Stimulated activated CD8-positive, alpha-beta memory T cell treated with anti-CD3 and anti-CD28 coated beads, Interleukin-15, amount 100 ng/mL, for 4 hours (primary cell): ENCODE data around the gene EIF2B5.
"Not testable (repeated sequence)": the region's sequence is repeated elsewhere in the genome, so short reads cannot be mapped to it uniquely, and the experiment has no call there.

ENCODE experiments used
- DNase-seq, 2 donors: peaks; one replicate each; pipeline ENCODE4 v3.0.0-alpha.2; 2020; ENCODE audit warnings: low read depth in 2 of 2

The EIF2B5 gene

GRCh38 chr3:184135149-184135910 is at the start of gene EIF2B5:
EIF2B5 (plus strand) TSS chr3:184135358; CDS start chr3:184135386, 28 bp downstream.
- peak; percentile 73 for DNase-seq

- DNase-seq = no peak
Observed at GRCh38 chr3:184085389-184085852, 49.7 kb upstream of the EIF2B5 start.

DNA sequence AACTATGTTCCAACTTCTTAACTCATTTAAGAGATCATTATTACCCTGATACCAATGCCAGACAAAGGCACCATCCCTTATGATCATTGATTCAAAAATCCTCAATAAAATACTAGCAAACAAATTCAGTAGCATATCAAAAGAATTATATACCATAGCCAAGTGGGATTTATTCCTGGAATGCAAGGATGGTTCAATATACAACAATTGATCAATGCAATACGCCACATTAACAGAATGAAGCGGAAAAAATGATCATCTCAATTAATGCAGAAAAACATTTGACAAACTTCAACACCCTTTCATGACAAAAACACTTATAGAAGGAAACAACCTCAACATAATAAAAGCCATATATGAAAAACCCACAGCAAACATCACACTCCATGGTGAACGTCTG is 43.0 kb upstream of the EIF2B5 start:
- no peak for DNase-seq

DNA sequence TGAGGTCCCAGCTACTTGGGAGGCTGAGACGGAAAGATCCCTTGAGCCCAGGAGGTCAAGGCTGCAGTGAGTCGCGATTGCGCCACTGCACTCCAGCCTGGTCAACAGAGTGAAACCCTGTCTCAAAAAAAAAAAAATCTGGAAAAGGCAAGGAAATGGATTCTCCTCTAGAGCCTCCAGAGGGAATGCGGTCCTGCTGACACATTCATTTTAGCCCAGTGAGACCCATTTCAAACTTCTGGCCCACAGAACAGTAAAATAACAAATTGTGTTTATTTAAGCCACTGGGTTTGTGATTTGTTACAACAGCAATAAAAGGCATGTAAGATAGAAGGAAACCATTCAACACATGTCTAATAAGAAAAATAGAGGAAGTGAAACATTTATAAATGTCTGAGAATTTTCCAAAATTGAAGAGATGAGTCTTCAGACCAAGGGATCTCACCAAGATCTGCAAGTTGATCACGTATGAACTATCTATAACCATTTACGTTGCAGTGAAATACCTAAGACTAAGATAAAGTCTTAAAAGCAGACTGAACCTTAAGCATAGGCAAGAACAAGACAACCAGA is 38.3 kb upstream of the EIF2B5 start, which contains the start of gene HTR3E:
TSS of gene HTR3E (plus strand) at position 254 of the 573 bp plus-strand sequence. CDS start 466 bp downstream, outside the sequence.
- no peak for DNase-seq

DNA sequence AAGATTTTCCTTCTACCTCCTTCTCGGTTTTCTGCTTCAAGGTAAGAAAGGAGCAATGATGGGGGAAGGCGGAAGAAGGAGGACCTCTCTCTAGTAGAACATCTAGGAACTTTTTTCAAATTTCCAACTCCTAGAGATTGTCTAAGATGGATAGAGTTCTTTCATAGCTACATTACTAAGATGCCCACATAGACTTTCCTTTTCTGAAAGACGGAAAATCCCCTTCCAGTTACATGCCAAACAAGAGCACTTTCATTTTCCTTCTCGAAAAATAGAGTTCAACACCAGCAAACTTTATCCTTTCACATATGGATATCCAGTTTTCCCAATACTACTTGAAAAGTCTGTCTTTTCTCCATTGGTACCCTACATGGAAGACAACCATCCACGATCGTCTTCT is 37.6 kb upstream of the EIF2B5 start:
- DNase-seq = no peak

DNA sequence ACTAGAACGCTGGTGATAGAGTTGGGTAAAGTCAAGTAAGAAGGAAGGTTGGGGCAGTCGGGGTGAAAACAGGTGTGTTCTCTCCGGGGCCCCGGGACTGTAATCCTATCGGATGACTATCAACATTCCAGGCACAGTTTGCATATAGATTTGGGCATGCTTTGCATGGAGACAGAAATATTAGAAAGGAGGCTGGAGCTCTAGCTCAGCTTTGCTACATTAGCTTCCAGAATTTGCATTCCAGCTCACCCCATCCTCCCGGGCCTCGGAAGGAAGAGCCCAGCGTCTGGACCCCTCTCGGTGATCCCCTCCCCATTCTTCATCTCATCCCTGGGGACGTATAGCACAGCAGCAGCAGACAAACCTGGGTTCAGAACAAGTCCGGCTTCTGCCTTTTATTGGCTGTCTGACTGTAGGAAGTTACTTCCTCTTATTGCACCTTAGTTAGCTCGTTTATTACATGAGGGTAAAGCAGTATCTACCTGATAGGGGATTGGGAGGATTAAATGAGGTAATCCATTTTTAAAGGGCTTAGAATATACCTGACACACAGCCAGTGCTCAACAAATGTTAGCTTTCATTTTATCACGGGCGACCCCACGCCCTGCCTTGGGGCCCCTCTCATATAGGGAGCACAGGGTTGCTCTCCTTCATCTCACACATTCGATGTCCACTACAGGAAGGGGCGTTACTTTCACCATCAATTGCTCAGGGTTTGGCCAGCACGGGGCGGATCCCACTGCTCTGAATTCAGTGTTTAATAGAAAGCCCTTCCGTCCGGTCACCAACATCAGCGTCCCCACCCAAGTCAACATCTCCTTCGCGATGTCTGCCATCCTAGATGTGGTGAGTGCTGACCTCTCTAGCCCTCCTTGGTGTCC is 35.1 kb upstream of the EIF2B5 start:
- DNase-seq = no peak

GRCh38 chr3:184110316-184110725 is 24.8 kb upstream of the EIF2B5 start:
- DNase-seq = no peak

- no peak for DNase-seq
Observed at GRCh38 chr3:184116017-184116416, 19.1 kb upstream of the EIF2B5 start.

GRCh38 chr3:184117636-184118035 is 17.5 kb upstream of the EIF2B5 start:
- no peak for DNase-seq

DNA sequence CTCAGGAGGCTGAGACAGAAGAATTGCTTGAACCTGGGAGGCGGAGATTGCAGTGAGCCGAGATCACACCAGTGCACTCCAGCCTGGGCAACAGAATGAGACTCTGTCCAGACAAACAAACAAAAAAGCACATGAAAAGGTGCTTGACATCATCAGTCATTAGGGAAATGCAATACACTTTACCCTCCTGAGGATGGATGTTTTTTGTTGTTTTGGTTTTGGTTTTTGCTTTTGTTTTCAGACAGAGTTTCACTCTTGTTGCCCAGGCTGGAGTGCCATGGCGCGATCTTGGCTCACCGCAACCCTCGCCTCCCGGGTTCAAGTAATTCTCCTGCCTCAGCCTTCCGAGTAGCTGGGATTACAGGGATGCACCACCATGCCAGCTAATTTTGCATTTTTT is 14.1 kb upstream of the EIF2B5 start:
- DNase-seq = not testable (repeated sequence)

DNA sequence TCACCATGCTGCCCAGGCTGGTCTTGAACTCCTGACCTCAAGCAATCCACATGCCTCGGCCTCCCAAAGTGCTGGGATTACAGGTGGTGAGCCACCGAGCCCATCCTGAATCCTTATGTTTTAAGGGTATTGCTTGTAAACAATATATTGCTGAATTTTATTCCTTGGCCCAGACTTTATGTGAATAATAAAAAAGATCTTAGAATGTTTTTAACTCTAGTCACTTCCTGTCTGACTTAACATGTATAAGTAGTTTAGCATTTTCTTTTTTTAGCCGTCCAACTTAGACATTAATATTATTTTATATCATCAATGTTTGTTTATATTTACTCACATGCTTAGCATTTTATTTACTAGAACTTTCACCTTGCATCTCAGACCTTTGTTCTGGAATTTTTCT is 9.2 kb upstream of the EIF2B5 start:
- no peak for DNase-seq

GRCh38 chr3:184129012-184129411 is 6.1 kb upstream of the EIF2B5 start:
- no peak for DNase-seq

DNA sequence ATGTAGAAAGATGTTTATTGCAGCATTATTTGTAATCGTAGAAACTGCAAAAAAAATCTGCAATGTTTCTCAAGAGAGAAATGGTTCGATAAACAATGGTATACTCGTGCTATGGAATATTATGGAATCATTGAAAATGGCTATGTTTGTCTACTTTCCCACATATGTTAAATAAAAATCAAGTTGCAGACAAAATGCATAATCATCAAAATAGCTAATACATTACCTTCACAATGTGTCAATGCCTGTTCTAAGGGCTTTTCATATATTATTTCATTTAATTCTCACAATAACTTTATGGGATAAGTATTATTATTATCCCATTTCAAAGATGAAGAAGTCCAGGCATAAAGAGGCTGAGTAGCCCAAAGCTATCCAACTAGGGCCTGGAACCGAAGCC is 2.2 kb upstream of the EIF2B5 start:
- no peak for DNase-seq

- peak in 1 of 2 donors; percentile 26 for DNase-seq
Observed at GRCh38 chr3:184133840-184134745, 1.1 kb upstream of the EIF2B5 start.

GRCh38 chr3:184134746-184135148 is 411 bp upstream of the EIF2B5 start:
- DNase-seq = no peak

DNA sequence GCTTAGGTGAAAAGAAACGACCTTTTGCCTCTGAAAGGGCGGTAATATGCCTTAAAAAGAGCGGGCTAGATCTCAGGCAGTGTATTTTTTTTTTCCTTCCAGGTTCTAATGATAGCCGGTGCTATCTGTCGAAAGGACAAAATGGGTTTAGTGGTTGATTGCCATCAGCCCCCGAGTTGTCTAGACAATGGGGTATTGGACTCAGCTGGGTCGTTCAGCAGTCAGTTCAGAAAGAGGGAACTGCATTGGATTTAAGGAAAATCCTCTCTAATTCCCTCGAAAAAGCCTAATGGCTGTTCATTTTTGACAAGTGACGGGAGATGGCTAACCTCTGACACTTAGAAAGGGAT is 728 bp downstream of the EIF2B5 start:
- no peak for DNase-seq

DNA sequence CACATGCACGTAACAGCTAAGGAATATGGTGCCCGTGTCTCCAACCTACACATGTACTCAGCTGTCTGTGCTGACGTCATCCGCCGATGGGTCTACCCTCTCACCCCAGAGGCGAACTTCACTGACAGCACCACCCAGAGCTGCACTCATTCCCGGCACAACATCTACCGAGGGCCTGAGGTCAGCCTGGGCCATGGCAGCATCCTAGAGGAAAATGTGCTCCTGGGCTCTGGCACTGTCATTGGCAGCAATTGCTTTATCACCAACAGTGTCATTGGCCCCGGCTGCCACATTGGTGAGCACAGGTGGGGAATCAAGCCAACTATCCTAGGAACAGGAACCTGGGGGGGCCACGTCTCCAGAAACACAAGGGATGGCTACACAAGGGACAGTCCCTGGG is 5.3 kb downstream of the EIF2B5 start:
- DNase-seq = no peak

- DNase-seq = no peak
Observed at GRCh38 chr3:184142199-184142598, 7.0 kb downstream of the EIF2B5 start.

- no peak for DNase-seq
Observed at GRCh38 chr3:184143327-184143726, 8.2 kb downstream of the EIF2B5 start.

- no peak for DNase-seq
Observed at GRCh38 chr3:184144505-184144904, 9.3 kb downstream of the EIF2B5 start.

DNA sequence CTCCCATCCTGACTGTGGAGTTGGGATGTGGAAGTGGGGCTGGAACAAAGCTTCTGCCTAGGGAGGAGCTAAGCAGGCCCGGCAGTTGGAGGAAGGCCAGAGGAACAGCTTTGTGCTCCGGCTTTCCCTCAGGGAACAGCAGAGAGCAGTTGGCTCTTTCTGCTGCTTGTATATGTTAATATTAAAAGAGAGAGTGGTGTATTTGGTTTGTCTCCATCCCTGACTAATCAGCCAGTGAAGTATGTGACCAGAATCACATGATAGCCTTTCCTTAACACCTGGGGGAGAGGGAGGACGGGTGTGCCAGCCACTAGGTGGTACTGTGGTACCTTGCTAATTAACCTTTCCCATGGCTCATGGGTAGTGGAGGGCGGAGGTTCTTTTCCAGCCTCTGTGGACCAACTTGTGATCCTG is 10.0 kb downstream of the EIF2B5 start:
- DNase-seq = no peak
